Medulla oblongata (tissue), 1 donor: ENCODE measurements around the gene DOCK6.

ENCODE experiments used
- DNase-seq: peaks from one replicate; pipeline ENCODE4 v3.0.0-alpha.2; 2015; ENCODE audit errors: extremely low spot score

DOCK6 gene

GRCh38 chr19:11261971-11262839 is at the start of gene DOCK6:
Gene DOCK6 (minus strand): TSS chr19:11262524. CDS start chr19:11262440, 84 bp downstream.
- no peak for DNase-seq

- no peak for DNase-seq
Observed at GRCh38 chr19:11306337-11306736, 44.0 kb upstream of the DOCK6 start.

GRCh38 chr19:11304936-11305335 is 42.6 kb upstream of the DOCK6 start:
- no peak for DNase-seq

- DNase-seq: no peak
Observed at GRCh38 chr19:11300811-11301120, 38.4 kb upstream of the DOCK6 start.

GRCh38 chr19:11299946-11300810 is 37.9 kb upstream of the DOCK6 start:
- DNase-seq: no peak

GRCh38 chr19:11296264-11296663 is 33.9 kb upstream of the DOCK6 start:
- no peak for DNase-seq

GRCh38 chr19:11295665-11296245 is 33.4 kb upstream of the DOCK6 start, which contains the start of gene TSPAN16:
Gene TSPAN16 (plus strand): TSS chr19:11296160. CDS start chr19:11296298, 138 bp downstream.
- DNase-seq: no peak

GRCh38 chr19:11295180-11295579 is 32.9 kb upstream of the DOCK6 start:
- no peak for DNase-seq

- peak; percentile 91 for DNase-seq
Observed at GRCh38 chr19:11293433-11294389, 31.4 kb upstream of the DOCK6 start.

GRCh38 chr19:11291991-11292390 is 29.7 kb upstream of the DOCK6 start:
- no peak for DNase-seq

GRCh38 chr19:11291415-11291814 is 29.1 kb upstream of the DOCK6 start:
- DNase-seq: no peak

GRCh38 chr19:11290256-11290655 is 27.9 kb upstream of the DOCK6 start:
- no peak for DNase-seq

GRCh38 chr19:11288349-11288748 is 26.0 kb upstream of the DOCK6 start:
- no peak for DNase-seq

- no peak for DNase-seq
Observed at GRCh38 chr19:11286312-11286974, 24.1 kb upstream of the DOCK6 start.

GRCh38 chr19:11284515-11284914 is 22.2 kb upstream of the DOCK6 start:
- no peak for DNase-seq

GRCh38 chr19:11281356-11282049 is 19.2 kb upstream of the DOCK6 start:
- no peak for DNase-seq

GRCh38 chr19:11279505-11280236 is 17.3 kb upstream of the DOCK6 start:
- no peak for DNase-seq

- no peak for DNase-seq
Observed at GRCh38 chr19:11278670-11279069, 16.3 kb upstream of the DOCK6 start.

- no peak for DNase-seq
Observed at GRCh38 chr19:11274533-11275086, 12.3 kb upstream of the DOCK6 start.
